GM19395 (cell line): ENCODE results near the gene CHST15.
"Not testable (repeated sequence)": the region's sequence is repeated elsewhere in the genome, so short reads cannot be mapped to it uniquely, and the experiment has no call there.

Experiments
- ATAC-seq: cut with Tn5 transposase; IDR thresholded peaks from one replicate; pipeline ENCODE4 v1.9.1; 2021; ENCODE audit warnings: mild to moderate bottlenecking, moderate library complexity; ENCODE audit not compliant: unreplicated experiment

The CHST15 gene

DNA sequence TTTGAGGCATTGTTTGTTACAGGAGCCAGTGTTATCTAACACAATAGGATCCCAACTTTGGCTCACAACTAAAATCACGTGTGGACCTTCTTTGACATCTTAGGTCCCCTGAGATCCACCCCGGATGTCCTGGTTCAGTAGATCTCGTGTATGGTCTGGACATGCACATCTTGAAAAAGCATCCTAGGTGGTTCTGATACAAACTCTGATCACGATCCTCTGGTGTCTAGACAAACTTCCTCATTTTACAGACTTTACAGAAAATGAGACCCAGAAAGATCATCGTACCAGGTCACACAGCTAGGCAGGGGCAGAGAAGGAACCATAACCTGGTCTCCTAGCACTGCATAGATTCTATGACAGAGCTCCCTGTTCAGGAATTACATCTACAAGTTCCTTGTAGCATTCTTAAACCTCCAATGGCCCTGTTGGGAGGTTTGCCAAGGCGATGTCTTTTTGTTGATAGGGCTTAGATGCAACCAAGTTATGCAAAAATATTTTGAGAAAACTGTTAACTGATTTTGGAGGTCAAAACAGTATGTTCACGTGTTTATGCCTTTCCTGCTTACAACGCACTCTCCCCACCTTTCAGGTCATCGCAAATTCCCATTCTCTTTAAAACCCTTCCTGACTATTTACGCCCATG lies 30.8 kb upstream of the CHST15 start:
- ATAC-seq: no peak

DNA sequence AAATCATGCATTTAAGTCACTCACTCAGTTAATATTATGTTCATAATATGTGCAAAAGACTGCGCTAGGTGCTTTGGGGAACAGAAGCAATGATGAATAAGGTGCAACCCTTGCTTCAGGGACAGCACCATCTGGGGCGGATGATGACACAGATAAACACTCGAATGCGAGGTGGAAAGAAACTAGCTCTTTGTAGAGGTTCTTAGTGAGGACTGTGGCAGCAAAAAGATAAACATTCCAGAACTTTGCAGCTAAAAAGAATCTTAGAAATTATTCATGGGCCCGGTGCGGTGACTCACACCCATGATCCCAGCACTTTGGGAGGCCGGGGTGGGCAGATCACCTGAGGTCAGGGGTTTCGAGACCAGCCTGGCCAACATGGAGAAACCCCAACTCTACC lies 29.8 kb upstream of the CHST15 start:
- ATAC-seq: no peak

DNA sequence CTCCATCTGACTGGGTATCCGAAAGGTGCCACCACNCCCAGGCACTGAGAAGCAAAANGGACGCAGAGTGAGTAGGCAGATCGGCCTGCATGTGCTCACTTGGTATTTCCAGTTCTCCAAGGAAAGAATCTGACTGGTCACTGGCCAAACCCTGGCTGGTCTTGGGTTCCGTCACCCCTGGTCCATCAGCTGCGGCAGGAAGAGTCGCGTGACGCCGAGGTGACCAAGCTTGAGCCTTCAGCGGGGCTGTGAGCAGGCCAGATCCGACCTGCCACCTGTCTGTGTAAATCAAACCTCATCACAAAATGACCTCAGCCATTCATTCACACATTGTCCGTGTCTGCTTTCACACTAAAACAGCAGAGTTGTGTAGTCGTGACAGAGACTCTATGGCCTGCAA lies 28.8 kb upstream of the CHST15 start:
- no peak for ATAC-seq

DNA sequence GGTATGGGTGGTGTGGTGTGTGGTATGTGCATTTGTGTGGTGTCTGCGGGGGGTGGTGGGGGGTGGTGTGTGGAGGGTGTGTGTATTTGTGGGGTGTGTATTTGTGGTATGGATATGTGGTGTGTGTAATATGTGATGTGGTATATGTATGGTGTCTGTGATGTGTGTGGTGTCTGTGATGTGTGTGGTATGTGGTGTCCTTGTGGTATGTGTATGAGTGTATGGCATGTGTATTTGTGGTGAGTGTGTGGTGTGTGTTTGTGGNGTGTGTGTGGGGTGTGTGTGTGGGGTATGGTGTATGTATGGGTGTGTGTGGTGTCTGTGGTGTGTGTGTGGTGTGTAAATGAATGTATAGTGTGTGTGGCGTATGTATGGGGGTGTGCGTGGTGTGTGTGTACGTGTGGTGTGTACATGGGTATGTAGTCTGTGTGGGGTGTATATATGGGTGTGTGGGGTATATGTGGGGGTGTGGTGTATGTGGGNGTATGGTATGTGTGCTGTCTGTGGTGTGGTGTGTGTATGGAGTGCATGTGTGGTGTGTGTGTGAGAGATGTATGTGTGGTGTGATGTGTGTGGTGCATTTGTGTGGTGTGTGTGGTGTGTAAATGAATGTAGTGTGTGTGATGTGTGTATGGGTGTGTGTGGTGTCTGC lies 27.1 kb upstream of the CHST15 start:
- no peak for ATAC-seq

DNA sequence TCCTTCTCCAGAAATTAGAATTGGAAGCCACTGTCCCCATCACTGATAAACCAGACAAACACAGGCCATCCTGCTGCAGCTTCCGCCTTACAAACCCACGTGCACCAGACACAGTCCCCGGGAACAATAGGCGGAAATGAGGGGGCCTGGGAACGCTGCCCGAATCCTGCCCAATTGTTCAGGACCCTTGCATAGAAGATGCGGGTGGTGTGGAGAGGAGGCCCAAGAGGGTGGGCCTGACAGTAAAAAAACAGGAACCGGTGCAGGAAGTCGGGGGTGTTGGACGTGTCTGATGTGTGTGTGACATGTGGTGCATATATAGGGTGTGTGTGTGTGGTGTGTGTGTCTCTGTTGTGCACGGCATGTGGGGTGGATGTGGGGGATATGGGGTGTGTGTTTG lies 26.5 kb upstream of the CHST15 start:
- ATAC-seq: no peak

DNA sequence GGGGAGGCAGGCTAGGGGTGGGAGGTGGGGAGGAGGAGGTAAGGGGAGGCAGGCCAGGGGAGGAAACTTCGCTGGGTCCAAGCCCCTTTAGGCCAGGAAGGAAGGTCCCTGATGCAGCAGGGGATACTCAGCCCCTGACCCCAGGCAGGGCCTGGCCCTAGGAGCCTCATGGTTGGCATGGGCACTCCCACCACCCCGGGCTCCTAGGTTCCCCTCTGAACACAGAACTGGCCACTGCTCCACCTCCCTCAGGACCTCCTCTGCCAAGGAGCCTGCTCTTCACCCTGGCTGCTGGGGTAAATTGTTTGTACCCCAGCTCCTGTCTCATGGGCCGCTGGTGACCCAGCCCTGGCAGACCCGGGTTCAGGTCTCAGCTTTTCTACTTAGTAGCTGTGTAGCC lies 25.8 kb upstream of the CHST15 start:
- no peak for ATAC-seq

DNA sequence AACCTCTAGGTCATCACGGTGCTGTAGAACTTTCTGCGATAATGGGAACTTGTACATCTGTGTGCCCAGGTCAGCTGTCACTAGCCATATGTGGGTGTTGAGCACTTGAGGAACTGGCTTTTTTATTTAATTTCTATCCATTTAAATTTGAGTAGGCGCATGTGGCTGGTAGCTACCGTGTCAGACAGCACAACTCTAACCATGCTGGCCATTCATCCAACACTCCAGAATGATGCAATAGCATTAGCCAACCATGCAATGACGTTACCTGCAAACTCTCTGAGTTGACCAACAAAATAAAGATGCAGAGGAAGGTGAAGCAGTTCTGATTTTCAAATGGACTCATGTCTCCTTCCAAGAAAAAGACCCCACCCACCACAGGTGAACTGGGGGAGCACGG lies 24.4 kb upstream of the CHST15 start:
- ATAC-seq: no peak

DNA sequence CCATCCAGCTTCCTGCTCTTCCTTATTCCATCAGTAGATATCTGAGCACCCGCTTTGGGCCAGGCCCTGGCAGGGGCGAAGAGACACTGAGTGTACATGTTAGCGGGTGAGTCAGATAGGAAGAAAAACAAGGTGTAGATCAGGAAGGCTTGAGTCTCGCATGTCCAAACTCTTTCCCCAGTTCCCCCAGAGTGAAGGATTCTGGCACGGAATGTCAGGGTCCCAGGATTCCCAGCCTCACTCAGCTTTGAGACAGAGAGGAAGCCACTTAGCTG lies 24.1 kb upstream of the CHST15 start:
- no peak for ATAC-seq

DNA sequence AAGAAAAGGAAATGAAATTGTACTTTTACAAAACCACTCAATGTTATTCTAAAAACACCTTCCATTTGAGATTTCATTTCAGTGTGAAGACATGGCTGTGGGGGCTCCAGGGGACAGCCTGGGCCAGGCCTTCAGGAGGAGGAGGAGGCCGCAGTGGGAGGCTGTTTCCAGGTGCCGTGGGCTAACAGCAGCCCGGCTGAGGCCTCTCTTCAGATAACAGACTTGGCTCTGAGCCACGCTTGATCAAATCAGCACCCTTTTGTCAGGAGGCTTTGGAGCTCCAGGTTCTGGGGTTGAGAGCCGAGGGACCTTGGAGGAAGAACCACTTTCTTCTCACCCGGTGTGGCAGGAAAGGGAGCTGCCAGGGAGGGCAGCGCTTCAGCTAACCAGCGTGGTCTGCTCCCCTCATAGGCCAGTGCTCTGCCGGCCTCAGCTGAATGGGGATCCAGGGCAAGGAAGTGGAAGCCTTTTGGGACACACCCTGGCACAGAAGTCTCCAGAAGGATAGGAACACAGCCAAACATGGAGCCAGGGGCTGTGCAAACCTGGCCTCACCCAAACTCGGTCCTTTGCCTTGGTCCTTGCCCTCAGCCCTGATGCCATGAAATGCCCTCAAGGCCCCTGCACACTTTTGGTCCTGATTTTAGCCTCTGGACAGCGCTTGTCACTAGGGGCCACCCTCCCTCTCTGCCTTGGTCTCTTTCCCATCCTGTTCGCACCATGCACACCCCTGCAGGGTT lies 23.5 kb upstream of the CHST15 start:
- no peak for ATAC-seq

DNA sequence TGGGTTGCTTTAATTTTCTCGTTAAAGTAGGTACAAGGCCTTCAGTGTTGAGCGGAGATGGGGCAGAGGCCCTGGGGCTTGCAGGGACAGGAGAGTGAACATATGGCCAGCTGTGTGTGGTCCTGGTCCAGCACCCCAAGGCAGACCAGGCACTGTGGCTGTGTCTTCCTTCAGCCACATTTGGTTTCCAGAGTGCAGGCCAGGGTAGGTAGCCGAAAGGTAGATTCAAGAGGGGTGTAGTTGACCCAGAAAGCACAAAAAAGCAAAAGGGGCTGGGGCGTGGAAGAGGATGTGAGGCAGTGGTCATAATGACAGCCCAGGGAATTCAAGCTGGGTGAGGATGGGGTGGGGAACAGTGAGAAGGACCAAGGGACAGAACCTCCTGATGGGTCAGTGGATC lies 21.3 kb upstream of the CHST15 start:
- no peak for ATAC-seq

DNA sequence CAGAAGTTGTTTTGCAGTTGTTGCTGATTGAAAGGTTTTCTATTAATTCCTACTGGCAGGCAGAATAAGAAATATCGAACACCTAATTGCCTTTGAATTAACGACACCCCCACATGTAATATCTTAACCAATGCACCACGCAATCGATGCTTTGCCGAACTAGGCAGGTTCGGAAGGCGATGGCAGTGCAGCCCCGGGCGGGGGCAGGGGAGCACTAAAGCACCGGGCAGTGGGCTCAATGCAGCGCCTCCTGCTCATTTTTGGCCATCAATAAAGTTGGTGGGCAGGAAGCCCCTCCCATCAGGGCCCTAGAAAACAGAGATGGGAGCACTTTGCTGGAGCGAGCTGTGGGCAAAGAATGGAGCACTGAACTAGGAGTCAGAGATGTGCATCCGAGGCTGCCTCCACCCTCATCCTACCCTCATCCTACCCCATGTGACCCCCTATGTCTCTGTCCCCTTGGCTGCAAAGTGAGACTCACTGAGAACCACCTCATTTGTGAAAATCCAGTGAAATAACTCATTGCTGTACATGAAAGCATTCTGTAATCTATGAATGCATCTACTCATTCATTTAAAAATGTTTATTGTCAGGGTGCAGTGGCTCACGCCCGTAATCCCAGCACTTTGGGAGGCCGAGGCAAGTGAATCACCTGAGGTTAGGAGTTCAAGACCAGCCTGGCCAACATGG lies 19.6 kb upstream of the CHST15 start:
- no peak for ATAC-seq

DNA sequence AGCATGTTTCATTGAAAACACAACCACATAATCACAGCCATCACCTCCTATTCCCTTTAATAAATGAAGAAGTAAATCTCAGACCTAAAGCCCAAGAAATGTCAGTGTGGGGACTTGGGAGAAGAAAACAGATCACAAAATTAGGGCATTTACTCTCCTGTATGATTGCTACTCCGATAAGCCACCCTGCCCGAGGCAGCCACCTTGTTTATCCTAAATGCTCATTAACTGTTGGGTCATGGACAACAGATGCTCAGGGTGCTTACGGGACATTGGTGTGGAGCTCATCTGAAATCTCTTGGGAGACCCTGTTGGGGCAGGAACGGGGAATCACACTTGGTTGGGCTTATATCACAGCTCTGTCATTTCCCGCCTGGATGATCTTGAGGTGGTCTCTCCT lies 17.5 kb upstream of the CHST15 start:
- ATAC-seq: no peak

DNA sequence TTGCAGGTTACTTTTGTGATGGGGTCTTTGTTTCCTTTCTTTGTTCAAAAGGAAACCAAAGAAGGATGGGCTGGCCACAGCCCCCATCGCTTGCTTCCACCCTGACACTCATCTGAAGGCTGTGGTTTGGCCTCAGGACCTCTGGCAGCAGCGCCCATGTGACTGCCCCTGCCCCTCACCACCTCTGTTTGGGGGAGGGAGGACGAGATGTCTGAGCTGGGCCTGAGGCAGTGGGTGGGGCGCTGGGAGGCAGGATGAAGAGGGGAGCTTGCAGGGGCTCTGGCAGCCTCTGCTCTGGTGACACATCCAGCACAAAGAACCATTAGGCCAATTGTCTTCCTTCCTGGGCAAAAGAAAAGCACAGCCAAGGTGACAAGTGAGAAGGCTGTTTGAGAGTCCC lies 15.9 kb upstream of the CHST15 start:
- ATAC-seq: no peak

DNA sequence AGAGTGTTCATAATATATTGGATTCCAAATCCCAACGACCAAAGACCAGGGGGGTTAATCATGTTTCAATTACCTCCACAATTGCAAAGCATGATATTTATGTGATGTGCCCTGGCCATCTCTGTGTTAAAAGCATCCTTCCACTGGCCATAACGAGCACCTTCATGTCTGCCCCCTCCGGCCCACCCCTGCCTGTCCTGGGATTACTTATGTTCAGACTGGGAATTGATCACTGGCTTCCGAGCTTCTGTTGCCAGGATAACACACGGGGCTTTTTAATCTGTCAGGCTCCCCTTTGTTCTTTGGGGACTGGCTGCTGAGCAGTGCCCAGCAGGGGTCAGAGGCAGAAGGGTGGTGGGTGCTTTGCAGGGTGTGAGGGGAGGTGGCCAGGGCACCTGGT lies 13.7 kb upstream of the CHST15 start:
- ATAC-seq: no peak

DNA sequence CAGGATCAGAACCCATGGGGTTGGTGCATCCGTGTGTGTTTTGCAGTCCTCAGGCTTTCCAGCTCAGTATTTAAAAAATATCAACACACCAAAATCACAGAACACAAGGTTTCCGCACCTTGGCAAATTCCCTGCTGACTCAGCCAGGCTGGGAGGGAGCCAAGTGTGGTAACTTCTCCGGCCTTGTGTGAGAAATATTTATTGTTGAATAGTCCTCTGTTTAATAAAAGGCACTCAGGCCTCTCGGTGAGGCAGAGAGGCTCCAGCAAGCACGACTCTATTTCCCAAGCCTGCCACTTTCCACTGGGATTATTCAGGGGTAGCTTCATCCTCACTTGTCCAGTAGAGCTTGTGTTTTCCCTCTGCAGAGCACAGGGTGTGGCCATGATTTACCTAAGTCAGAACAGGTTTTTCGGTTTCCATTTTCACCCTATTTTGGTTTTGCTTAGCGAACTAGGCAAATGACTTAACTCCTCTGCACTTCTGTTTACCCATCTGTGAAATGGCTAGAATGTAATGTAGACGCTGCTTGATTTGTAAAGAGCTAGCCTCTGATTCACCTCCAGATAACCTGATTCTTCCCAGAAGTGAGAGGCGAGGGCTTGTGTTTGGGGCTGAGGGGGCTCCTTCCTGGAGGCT lies 13.0 kb upstream of the CHST15 start:
- peak; percentile 99 for ATAC-seq

DNA sequence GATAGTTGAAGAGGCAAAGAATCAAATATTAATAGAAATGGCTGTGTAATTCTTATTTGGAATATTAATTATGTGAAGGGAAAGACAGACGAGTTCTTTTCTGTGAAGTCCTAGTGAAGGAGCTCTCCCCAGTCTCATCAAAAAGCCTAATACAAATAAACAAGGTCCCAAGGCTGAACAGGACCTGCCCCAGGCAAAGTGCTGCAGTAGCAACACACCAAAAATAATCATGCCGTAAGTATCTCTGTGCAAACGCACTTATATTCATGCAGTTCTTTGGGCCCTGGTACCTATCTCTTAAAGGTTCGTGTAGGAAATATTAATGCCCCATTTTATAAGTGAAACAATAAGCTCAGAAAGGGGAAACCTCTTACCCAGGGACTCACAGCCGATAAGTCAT lies 12.2 kb upstream of the CHST15 start:
- ATAC-seq: no peak

DNA sequence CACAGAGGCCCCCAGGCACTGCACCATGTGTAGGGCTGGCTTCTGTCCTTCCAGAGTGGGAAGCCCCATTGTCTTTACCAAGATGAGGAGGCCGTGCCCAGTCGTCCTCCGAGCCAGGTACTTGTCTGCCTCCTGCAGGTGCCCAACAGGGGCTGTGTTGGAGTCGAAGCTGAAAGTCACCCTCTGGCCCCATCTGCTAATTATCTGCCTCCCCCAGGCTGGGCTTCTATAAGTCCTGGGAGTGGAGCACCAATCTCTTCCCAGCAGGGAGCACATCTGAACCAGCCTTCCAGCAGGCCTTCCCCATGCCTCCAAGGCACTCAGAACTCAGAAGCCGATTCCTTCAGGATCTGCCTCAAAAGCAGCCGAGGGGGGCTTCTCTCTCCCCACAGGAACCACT lies 11.6 kb upstream of the CHST15 start:
- ATAC-seq: no peak

DNA sequence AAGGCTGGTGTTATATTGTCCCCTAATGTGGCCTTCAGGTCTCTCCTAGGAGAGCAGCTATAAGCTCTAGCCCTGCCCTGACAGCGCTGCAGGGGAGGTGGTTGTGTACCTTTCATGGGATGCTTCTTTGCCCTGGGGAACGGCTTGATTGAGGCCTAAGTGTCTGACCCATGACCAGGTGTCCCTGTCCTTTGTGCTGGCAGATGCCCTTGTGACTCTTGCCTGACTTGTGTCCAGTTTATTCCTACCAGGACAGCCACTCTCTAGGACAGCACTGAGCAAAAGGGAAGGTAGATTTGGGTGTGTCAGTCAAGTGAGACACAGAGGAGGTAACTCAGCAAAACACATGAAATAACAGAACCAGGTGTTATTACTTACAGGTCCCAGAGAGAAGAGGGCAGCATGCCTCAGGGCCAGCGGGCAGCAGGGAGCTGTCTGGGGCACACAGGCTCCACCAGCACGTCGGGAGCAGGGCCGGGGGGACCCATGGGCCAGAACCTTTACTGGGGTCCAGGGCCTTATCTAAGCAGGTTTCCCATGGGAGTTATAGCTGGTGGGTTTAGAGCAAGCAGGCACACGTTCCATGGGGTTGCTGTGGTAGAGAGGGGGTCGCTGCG lies 10.7 kb upstream of the CHST15 start:
- no peak for ATAC-seq

DNA sequence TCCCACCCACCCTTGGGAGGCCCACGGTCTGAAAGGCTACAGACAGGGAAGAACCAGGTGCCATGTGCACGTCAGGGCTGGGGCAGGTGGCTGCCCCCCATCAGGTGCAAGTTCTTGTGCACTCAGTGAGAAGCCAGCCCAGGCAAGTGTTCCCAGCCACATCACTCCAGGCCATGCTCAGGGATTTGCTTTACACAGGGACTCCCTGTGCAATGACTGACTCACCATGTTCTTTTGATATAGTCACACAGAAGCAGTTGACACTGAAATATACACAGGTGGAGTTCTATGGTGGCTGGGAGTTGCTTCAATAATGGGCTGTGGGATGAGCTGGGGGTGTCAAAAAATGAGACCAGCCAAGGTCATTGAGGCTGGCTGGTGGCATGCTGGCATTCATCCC lies 8.0 kb upstream of the CHST15 start:
- ATAC-seq: no peak

DNA sequence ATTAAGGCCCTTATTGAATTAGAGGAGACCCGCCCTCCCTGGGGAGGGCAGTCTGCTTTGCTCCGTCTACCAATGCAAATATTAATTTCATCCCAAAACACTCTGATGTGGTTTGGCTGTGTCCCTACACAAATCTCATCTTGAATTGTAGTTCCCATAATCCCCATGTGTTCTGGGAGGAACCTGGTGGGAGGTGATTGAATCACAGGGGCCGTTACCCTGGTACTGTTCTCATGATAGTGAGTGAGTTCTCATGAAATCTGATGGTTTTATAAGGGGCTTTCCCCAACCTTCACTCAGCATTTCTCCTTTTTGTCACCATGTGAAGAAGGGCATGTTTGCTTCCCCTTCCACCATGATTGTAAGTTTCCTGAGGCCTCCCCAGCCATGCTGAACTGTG lies 7.3 kb upstream of the CHST15 start:
- ATAC-seq: not testable (repeated sequence)

DNA sequence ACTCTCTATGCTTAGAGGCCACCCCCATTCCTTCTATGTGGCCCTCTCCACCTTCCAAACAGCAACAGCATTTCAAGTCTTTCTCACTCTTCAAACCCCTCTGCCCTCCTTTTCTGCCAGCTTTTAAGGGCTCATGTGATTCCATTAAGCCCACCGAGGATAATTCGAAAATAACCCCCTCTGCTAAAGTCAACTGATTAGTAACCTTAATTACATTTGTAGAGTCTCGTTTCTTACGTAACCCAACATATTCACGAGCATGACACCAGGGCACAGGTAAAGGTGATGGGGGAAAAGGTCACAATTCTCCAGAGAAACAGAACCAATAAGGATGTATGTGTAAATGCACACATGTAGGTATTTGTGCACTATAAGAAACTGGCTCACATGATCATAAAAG lies 6.7 kb upstream of the CHST15 start:
- ATAC-seq: no peak
